HepG2 (cell line): ENCODE measurements around the gene ZFPL1. TPM values are rescaled to one million over a fixed set of nuclear protein-coding genes. Genes with fewer than 3 reads are reported as not detected.

Experiments used
- SOX13 ChIP-seq, 3 experiments: fragments of 450-650 bp in 1 of 3; sonication (generic) in 1 of 3; formaldehyde crosslinking in 1 of 3; IDR thresholded peaks in 2 of 3; conservative IDR thresholded peaks in 1 of 3; 2 replicates each; pipeline versions ENCODE4 v1.5.0 to v1.6.1; 2016 to 2020; ENCODE audit warnings: antibody characterized with exemption in 1 of 3, mild to moderate bottlenecking in 1 of 3, missing compliant biosample characterization in 1 of 3, missing genetic modification reagents in 1 of 3, moderate library complexity in 1 of 3
- ZNF282 ChIP-seq: fragments of 450-650 bp; IDR thresholded peaks from 2 replicates; pipeline ENCODE4 v1.6.1; 2018; ENCODE audit not compliant: partially characterized antibody
- ZNF670 ChIP-seq: sonication (generic); formaldehyde crosslinking; IDR thresholded peaks from 2 replicates; pipeline ENCODE4 v1.8.0; 2022; ENCODE audit warnings: mild to moderate bottlenecking, missing genetic modification reagents, borderline replicate concordance
- polyA plus RNA-seq, 8 experiments: library from polyadenylated mRNA; depleted of rRNA in 3 of 8; stranded (reverse) in 7 of 8; unstranded in 1 of 8; fragments of >200 nt; fragmentation: Illumina TruSeq in 4 of 8; extraction: Trizol in 4 of 8; gene quantifications; 2 replicates each; pipeline versions ENCODE4 v1.2.1 to v1.2.3, GENCODE V29; 2011 to 2016; ENCODE audit warnings: low read depth in 4 of 8, missing spikeins in 1 of 8, mixed read lengths in 1 of 8; ENCODE audit not compliant: insufficient read depth in 1 of 8
- total RNA-seq, 5 experiments: library from RNA; depleted of rRNA; stranded (reverse); fragments of >200 nt; fragmentation: Illumina TruSeq; extraction: Trizol; gene quantifications; 2 replicates each; pipeline ENCODE4 v1.2.3, GENCODE V29; 2016; ENCODE audit warnings: low read depth in 1 of 5
- TF ChIP-seq, protein P1 (sequence below): sonication (generic); formaldehyde crosslinking; IDR thresholded peaks from 2 replicates; pipeline ENCODE4 v1.4.0; 2020; ENCODE audit warnings: missing genetic modification reagents
- TF ChIP-seq, protein P2 (sequence below): sonication (generic); formaldehyde crosslinking; IDR thresholded peaks from 2 replicates; pipeline ENCODE4 v1.5.0; 2020; ENCODE audit warnings: mild to moderate bottlenecking, missing genetic modification reagents
- TF ChIP-seq, protein P3 (sequence below): sonication (generic); formaldehyde crosslinking; IDR thresholded peaks from 2 replicates; pipeline ENCODE4 v1.4.0; 2020; ENCODE audit warnings: missing genetic modification reagents

The ZFPL1 gene
- total and polyA plus RNA-seq, 2 of the 13 experiments (the other 11 are each of a cell fraction or from before 2014, with no cell fraction given), result 32.2 to 56.0 TPM

DNA sequence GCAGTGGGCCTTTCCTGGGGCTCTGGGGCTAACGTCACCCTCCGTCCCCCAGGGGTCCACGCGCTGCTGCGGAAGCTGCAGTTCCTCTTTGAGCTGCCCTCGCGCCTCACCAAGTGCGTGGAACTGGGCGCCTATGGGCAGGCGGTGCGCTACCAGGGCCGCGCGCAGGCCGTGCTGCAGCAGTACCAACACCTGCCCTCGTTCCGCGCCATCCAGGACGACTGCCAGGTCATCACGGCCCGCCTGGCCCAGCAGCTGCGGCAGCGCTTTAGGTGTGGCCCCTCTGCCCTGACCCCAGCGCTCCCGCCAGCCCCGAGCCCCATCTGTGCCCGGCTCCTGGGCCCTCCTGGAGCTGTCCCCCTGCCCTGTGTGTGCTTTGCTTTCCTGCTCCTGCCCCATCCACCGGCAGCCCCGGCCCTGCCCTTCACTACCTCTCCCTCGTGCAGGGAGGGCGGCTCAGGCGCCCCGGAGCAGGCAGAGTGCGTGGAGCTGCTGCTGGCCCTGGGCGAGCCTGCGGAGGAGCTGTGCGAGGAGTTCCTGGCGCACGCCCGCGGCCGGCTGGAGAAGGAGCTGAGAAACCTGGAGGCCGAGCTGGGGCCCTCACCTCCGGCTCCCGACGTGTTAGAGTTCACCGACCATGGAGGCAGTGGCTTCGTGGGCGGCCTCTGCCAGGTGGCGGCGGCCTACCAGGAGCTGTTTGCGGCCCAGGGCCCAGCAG is 23.9 kb downstream of the ZFPL1 start (continued):
- TF ChIP-seq, protein P1, sequence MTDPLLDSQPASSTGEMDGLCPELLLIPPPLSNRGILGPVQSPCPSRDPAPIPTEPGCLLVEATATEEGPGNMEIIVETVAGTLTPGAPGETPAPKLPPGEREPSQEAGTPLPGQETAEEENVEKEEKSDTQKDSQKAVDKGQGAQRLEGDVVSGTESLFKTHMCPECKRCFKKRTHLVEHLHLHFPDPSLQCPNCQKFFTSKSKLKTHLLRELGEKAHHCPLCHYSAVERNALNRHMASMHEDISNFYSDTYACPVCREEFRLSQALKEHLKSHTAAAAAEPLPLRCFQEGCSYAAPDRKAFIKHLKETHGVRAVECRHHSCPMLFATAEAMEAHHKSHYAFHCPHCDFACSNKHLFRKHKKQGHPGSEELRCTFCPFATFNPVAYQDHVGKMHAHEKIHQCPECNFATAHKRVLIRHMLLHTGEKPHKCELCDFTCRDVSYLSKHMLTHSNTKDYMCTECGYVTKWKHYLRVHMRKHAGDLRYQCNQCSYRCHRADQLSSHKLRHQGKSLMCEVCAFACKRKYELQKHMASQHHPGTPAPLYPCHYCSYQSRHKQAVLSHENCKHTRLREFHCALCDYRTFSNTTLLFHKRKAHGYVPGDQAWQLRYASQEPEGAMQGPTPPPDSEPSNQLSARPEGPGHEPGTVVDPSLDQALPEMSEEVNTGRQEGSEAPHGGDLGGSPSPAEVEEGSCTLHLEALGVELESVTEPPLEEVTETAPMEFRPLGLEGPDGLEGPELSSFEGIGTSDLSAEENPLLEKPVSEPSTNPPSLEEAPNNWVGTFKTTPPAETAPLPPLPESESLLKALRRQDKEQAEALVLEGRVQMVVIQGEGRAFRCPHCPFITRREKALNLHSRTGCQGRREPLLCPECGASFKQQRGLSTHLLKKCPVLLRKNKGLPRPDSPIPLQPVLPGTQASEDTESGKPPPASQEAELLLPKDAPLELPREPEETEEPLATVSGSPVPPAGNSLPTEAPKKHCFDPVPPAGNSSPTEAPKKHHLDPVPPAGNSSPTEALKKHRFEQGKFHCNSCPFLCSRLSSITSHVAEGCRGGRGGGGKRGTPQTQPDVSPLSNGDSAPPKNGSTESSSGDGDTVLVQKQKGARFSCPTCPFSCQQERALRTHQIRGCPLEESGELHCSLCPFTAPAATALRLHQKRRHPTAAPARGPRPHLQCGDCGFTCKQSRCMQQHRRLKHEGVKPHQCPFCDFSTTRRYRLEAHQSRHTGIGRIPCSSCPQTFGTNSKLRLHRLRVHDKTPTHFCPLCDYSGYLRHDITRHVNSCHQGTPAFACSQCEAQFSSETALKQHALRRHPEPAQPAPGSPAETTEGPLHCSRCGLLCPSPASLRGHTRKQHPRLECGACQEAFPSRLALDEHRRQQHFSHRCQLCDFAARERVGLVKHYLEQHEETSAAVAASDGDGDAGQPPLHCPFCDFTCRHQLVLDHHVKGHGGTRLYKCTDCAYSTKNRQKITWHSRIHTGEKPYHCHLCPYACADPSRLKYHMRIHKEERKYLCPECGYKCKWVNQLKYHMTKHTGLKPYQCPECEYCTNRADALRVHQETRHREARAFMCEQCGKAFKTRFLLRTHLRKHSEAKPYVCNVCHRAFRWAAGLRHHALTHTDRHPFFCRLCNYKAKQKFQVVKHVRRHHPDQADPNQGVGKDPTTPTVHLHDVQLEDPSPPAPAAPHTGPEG, result no peak
- TF ChIP-seq SOX13 (IDR thresholded peaks at IDR 0.05) (no peak), SOX13 (CRISPR knock-in tag; conservative IDR thresholded peaks at IDR 0.05 in 1 of 2, IDR thresholded peaks at IDR 0.05 in 1 of 2) (no peak), ZNF282 (no peak), ZNF670 (CRISPR knock-in tag) (no peak)
- TF ChIP-seq, protein P2, sequence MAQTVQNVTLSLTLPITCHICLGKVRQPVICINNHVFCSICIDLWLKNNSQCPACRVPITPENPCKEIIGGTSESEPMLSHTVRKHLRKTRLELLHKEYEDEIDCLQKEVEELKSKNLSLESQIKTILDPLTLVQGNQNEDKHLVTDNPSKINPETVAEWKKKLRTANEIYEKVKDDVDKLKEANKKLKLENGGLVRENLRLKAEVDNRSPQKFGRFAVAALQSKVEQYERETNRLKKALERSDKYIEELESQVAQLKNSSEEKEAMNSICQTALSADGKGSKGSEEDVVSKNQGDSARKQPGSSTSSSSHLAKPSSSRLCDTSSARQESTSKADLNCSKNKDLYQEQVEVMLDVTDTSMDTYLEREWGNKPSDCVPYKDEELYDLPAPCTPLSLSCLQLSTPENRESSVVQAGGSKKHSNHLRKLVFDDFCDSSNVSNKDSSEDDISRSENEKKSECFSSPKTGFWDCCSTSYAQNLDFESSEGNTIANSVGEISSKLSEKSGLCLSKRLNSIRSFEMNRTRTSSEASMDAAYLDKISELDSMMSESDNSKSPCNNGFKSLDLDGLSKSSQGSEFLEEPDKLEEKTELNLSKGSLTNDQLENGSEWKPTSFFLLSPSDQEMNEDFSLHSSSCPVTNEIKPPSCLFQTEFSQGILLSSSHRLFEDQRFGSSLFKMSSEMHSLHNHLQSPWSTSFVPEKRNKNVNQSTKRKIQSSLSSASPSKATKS (CRISPR knock-in tag), result no peak
- TF ChIP-seq, protein P3, sequence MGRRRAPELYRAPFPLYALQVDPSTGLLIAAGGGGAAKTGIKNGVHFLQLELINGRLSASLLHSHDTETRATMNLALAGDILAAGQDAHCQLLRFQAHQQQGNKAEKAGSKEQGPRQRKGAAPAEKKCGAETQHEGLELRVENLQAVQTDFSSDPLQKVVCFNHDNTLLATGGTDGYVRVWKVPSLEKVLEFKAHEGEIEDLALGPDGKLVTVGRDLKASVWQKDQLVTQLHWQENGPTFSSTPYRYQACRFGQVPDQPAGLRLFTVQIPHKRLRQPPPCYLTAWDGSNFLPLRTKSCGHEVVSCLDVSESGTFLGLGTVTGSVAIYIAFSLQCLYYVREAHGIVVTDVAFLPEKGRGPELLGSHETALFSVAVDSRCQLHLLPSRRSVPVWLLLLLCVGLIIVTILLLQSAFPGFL (CRISPR knock-in tag), result no peak
